ENCODE data around the gene C1S. TPM values are rescaled to one million over a fixed set of nuclear protein-coding genes. Genes with fewer than 3 reads are reported as not detected.
"Not testable (repeated sequence)": the region's sequence is repeated elsewhere in the genome, so short reads cannot be mapped to it uniquely, and the experiment has no call there.

Gene C1S
- total RNA-seq, 6 experiments from 2014 or later: 993 to 2,993 (median 1,796) TPM

GRCh38 chr12:7047306-7047705 lies 13.2 kb upstream of the C1S start:
- H3K4me3 ChIP-seq: no peak overlapping the region
- WGBS (ENCODE audit: insufficient coverage, low coverage, low lambda C conversion rate, missing lambda C conversion rate): 47% methylated on average over 5 of the region's 5 CpGs
- H3K9me3 ChIP-seq: no peaks in the 10 kb centered on the region
- intact Hi-C loops (cut with DNase I): no loop called here
- H3K36me3 ChIP-seq: no peaks in the 10 kb centered on the region
- DNase-seq: no peak
- H3K27ac ChIP-seq: no peak overlapping the region
- TF ChIP-seq, protein P1, sequence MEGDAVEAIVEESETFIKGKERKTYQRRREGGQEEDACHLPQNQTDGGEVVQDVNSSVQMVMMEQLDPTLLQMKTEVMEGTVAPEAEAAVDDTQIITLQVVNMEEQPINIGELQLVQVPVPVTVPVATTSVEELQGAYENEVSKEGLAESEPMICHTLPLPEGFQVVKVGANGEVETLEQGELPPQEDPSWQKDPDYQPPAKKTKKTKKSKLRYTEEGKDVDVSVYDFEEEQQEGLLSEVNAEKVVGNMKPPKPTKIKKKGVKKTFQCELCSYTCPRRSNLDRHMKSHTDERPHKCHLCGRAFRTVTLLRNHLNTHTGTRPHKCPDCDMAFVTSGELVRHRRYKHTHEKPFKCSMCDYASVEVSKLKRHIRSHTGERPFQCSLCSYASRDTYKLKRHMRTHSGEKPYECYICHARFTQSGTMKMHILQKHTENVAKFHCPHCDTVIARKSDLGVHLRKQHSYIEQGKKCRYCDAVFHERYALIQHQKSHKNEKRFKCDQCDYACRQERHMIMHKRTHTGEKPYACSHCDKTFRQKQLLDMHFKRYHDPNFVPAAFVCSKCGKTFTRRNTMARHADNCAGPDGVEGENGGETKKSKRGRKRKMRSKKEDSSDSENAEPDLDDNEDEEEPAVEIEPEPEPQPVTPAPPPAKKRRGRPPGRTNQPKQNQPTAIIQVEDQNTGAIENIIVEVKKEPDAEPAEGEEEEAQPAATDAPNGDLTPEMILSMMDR (IDR thresholded peaks at IDR 0.05): no peak
- no peak for TF ChIP-seq POLR2A (IDR thresholded peaks at IDR 0.05)
- no peaks in the 10 kb centered on the region for H3K4me1 ChIP-seq
- no peaks in the 10 kb centered on the region for H3K27me3 ChIP-seq
- ATAC-seq: peak in 3 of 4 donors; percentile 41 to 54 (median 50)

DNA sequence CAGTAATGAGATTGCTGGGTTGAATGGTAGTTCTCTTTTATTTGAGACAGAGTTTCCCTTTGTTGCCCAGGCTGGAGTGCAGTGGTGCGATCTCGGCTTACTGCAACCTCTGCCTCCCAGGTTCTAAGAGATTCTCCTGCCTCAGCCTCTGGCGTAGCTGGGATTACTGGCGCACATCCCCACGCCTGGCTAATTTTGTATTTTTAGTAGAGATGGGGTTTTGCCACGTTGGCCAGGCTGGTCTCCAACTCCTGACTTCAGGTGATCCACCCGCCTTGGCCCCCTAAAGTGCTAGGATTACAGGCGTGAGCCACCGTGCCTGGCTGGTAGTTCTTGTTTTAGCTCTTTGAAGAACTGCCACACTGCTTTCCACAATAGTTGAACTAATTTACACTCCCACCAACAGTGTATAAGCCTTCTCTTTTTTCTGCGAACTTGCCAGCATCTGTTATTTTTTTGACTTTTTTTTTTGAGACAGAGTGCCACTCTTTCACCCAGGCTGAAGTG lies 11.0 kb upstream of the C1S start:
- H3K4me1 ChIP-seq; ATAC-seq; H3K27me3 ChIP-seq; DNase-seq; H3K4me3 ChIP-seq; H3K27ac ChIP-seq; H3K9me3 ChIP-seq; intact Hi-C loops (cut with DNase I); H3K36me3 ChIP-seq: not testable (repeated sequence)
- WGBS (ENCODE audit: insufficient coverage, low coverage, low lambda C conversion rate, missing lambda C conversion rate): 93% methylated on average over 3 of the region's 10 CpGs

DNA sequence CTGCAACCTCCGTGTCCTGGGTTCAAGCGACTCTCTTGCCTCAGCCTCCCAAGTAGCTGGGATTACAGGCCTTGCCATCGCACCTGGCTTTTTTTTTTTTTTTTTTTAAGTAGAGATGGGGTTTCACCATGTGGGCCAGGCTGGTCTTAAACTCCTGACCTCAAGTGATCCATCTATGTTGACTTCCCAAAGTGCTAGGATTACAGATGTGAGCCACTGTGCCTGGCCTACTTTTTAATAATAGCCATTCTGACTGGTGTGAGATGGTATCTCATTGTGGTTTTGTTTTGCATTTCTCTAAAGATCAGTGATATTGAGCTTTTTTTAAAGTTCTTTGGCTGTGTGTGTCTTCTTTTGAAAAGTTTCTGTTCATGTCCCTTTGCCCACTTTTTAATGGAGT lies 10.5 kb upstream of the C1S start:
- H3K4me3 ChIP-seq; H3K27me3 ChIP-seq; H3K36me3 ChIP-seq; DNase-seq; ATAC-seq; H3K27ac ChIP-seq; intact Hi-C loops (cut with DNase I); H3K9me3 ChIP-seq; H3K4me1 ChIP-seq: not testable (repeated sequence)
- WGBS (ENCODE audit: insufficient coverage, low coverage, low lambda C conversion rate, missing lambda C conversion rate): 87% methylated on average over 3 of the region's 3 CpGs

GRCh38 chr12:7054925-7055324 lies 5.6 kb upstream of the C1S start:
- peaks cover 0 to 19% (median 7%) of the 10 kb centered on the region in 4 donors for H3K4me1 ChIP-seq
- H3K36me3 ChIP-seq: no peaks in the 10 kb centered on the region
- WGBS (ENCODE audit: insufficient coverage, low coverage, low lambda C conversion rate, missing lambda C conversion rate): 96% methylated on average over 4 of the region's 4 CpGs
- intact Hi-C loops (cut with DNase I): no loop called here
- no peak for ATAC-seq
- H3K9me3 ChIP-seq: no peaks in the 10 kb centered on the region
- H3K4me3 ChIP-seq: no peak overlapping the region
- TF ChIP-seq, protein P1 (IDR thresholded peaks at IDR 0.05): no peak
- TF ChIP-seq POLR2A (IDR thresholded peaks at IDR 0.05): no peak
- no peaks in the 10 kb centered on the region for H3K27me3 ChIP-seq
- H3K27ac ChIP-seq: no peak overlapping the region
- no peak for DNase-seq

DNA sequence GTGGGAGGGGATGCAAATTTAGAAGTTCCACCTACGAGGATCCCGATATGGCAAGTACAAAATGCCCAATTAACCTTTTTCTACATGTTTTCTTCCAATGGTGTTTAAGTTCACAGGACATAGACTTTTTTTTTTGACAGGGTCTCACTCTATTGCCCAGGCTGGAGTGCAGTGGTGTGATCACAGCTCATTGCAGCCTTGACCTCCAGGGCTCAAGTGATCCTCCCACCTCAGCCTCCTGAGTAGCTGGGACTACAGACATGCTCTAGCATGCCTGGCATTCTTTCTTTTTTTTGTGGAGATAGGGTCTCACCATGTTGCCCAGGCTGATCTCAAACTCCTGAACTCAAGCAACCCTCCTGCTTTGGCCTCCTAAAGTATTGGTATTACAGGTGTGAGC lies 4.8 kb upstream of the C1S start:
- ATAC-seq; intact Hi-C loops (cut with DNase I); H3K4me3 ChIP-seq; H3K27ac ChIP-seq; H3K36me3 ChIP-seq; DNase-seq; H3K27me3 ChIP-seq; H3K9me3 ChIP-seq: not testable (repeated sequence)
- 91% methylated on average over 2 of the region's 2 CpGs for WGBS (ENCODE audit: insufficient coverage, low coverage, low lambda C conversion rate, missing lambda C conversion rate)
- H3K4me1 ChIP-seq: peaks cover 0 to 19% (median 8%) of the 10 kb centered on the region in 4 donors

DNA sequence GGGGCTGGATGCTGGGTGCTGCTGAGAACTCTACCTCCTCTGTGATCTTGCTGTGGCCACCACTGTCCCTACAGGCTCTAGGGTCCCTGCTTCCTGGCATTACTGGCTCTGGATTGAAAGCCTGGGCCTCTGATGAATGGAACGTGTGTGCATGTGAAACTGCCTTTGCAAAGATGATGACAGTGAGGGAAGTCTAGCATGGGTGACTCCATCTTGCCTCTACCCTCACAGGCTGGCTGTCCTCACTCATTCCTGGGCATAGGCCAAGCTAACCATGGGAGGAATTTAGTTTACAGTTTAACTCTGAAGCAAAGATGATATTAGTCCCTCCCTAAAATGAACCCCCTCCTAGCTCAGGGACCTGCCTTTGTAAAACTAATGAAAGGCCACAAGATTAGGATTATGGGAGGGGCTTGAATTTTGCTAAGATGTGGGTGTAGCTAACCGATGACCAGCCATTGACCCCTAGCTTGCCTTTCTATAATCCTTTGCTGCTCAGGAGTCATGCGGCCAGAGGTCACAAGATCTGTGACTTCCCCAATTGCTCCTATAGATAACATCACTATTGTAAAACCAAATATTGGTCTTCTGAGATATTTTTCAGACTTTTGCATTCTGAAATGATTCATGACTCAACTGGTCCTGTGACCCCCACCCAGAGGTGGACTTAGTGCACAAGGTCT lies 2.2 kb upstream of the C1S start:
- H3K4me1 ChIP-seq: peaks cover 0 to 25% (median 8%) of the 10 kb centered on the region in 4 donors
- H3K36me3 ChIP-seq: peaks cover 0 to 7% (median 3%) of the 10 kb centered on the region in 4 donors
- ATAC-seq (no peak), DNase-seq (no peak)
- WGBS (ENCODE audit: insufficient coverage, low coverage, low lambda C conversion rate, missing lambda C conversion rate): 46% methylated on average over 2 of the region's 3 CpGs
- peak overlapping the region in 2 of 3 donors; percentile 87 to 97 for H3K27ac ChIP-seq
- H3K4me3 ChIP-seq: no peak overlapping the region
- no peaks in the 10 kb centered on the region for H3K27me3 ChIP-seq
- H3K9me3 ChIP-seq: no peaks in the 10 kb centered on the region
- no peak for TF ChIP-seq POLR2A (IDR thresholded peaks at IDR 0.05)
- TF ChIP-seq, protein P1 (IDR thresholded peaks at IDR 0.05): no peak
- intact Hi-C loops (cut with DNase I): no loop called here
